Dermis blood vessel endothelial cell (primary cell): ENCODE results near the gene SPATA2L. TPM values are rescaled to one million over a fixed set of nuclear protein-coding genes. Genes with fewer than 3 reads are reported as not detected.

Experiments used
- DNase-seq: peaks from one replicate; pipeline ENCODE4 v3.0.0; 2010
- total RNA-seq: library from RNA; depleted of rRNA; stranded (reverse); fragments of >200 nt; gene quantifications from 2 replicates; pipeline ENCODE4 v1.2.3, GENCODE V29; 2014

The SPATA2L gene
- total RNA-seq, 1 donor from 2014 or later = 36.6 TPM

- DNase-seq = no peak
Measured at GRCh38 chr16:89653656-89654295, 47.7 kb downstream of the SPATA2L start.

- no peak for DNase-seq
Measured at GRCh38 chr16:89651584-89651983, 49.9 kb downstream of the SPATA2L start.

DNA sequence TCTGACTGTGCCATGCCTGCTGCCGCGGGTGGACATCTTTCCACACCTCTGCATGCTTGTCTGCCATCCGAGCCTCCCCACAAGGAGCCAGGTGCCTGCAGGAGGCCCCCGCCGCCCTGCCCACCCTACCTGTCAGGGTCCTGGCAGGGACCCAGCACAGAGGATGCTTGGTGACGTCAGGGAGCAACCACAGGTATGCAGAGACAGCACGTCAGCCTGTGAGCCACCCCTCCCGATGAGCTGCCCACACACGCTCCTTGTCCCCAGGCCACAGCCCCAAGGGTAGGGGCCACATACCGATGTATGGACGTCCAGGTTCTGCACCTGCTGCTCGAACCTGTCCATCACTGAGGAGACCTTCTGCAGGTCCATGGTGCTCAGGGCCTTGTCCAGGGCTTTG lies 54.6 kb downstream of the SPATA2L start:
- no peak for DNase-seq

Other genes starting within 250 kb of the SPATA2L start
- 55.5 and 72.0 TPM in 2 replicates for gene ANKRD11, start 211.1 kb downstream of the SPATA2L start, total RNA-seq
- 145 and 170 TPM in 2 replicates for gene SPG7, start 193.3 kb downstream of the SPATA2L start, total RNA-seq
- gene RPL13, start 141.0 kb downstream of the SPATA2L start, total RNA-seq = 1,818 and 3,550 TPM in 2 replicates
- gene CPNE7, start 125.9 kb downstream of the SPATA2L start, total RNA-seq = 0.85 and 2.6 TPM in 2 replicates
- 1.0 and 2.7 TPM in 2 replicates for gene DPEP1, start 88.1 kb downstream of the SPATA2L start, total RNA-seq
- 117 and 139 TPM in 2 replicates for gene CHMP1A, start 44.0 kb downstream of the SPATA2L start, total RNA-seq
- gene SPATA33, start 43.9 kb downstream of the SPATA2L start, total RNA-seq = 2.0 and 4.1 TPM in 2 replicates
- 48.2 and 71.1 TPM in 2 replicates for gene CDK10, start 15.0 kb downstream of the SPATA2L start, total RNA-seq
- 5.8 and 7.3 TPM in 2 replicates for gene VPS9D1, start 19.2 kb upstream of the SPATA2L start, total RNA-seq
- gene ZNF276, start 19.8 kb upstream of the SPATA2L start, total RNA-seq = 27.4 and 44.2 TPM in 2 replicates
- 16.8 and 17.3 TPM in 2 replicates for gene FANCA, start 114.9 kb upstream of the SPATA2L start, total RNA-seq
- gene SPIRE2, start 126.8 kb upstream of the SPATA2L start, total RNA-seq = 2.1 and 2.7 TPM in 2 replicates
- 170 and 206 TPM in 2 replicates for gene TCF25, start 171.9 kb upstream of the SPATA2L start, total RNA-seq
- gene MC1R, start 217.2 kb upstream of the SPATA2L start, total RNA-seq = 2.3 and 2.6 TPM in 2 replicates
- 102 and 167 TPM in 2 replicates for gene TUBB3, start 221.6 kb upstream of the SPATA2L start, total RNA-seq
- gene DEF8, start 247.1 kb upstream of the SPATA2L start, total RNA-seq = 120 and 125 TPM in 2 replicates